H1 (cell line): ENCODE data around the gene GBE1. TPM values are rescaled to one million over a fixed set of nuclear protein-coding genes. Genes with fewer than 3 reads are reported as not detected.

Experiments
- BACH1 ChIP-seq: IDR thresholded peaks from 2 replicates; pipeline ENCODE4 v1.6.1; 2012; ENCODE audit warnings: low read length, improper control_type of control experiment
- BRCA1 ChIP-seq: IDR thresholded peaks from 2 replicates; pipeline ENCODE4 v1.6.1; 2012; ENCODE audit warnings: low read depth, low read length, improper control_type of control experiment
- CHD7 ChIP-seq: fragments of 300-600 bp; sonication (generic); IDR thresholded peaks from 2 replicates; pipeline ENCODE4 v1.7.1; 2012; ENCODE audit warnings: low read length, moderate library complexity, mild to moderate bottlenecking, inconsistent platforms; ENCODE audit not compliant: insufficient replicate concordance
- MAFK ChIP-seq: IDR thresholded peaks from 2 replicates; pipeline ENCODE4 v1.6.1; 2012; ENCODE audit warnings: low read depth, mild to moderate bottlenecking, improper control_type of control experiment, low read length
- RBBP5 ChIP-seq: IDR thresholded peaks from 2 replicates; pipeline ENCODE4 v1.7.1; 2012; ENCODE audit warnings: low read depth, mild to moderate bottlenecking, inconsistent platforms, low read length, moderate library complexity, borderline replicate concordance
- SP2 ChIP-seq: IDR thresholded peaks from 2 replicates; pipeline ENCODE4 v1.6.1; 2012; ENCODE audit warnings: mild to moderate bottlenecking, low read length, inconsistent platforms
- TEAD4 ChIP-seq: IDR thresholded peaks from 2 replicates; pipeline ENCODE4 v1.6.1; 2012; ENCODE audit warnings: low read depth, low read length, inconsistent platforms, mixed read lengths
- polyA plus RNA-seq, 7 experiments: library from polyadenylated mRNA; depleted of rRNA in 3 of 7; stranded (reverse) in 5 of 7; unstranded in 2 of 7; fragments of >200 nt in 5 of 7; fragments of 200-250 nt in 2 of 7; gene quantifications; 1 replicate in 5 of 7; 2 replicates in 1 of 7; 4 replicates in 1 of 7; pipeline versions ENCODE4 v1.2.1 to v1.2.3, GENCODE V29; 2011 to 2013; ENCODE audit warnings: missing spikeins in 2 of 7, mixed read lengths in 2 of 7
- total RNA-seq: library from RNA; stranded (reverse); fragmentation: NEBNext Ultra II Directional; extraction: Animal tissue kit (Norgen Biotek cat#: 25700); gene quantifications from 2 replicates; pipeline ENCODE4 v1.2.1, GENCODE V29; 2021

The GBE1 gene
- total and polyA plus RNA-seq, 2 of the 8 experiments (the other 6 are each of a cell fraction or from before 2014, with no cell fraction given): 3.3 to 7.3 TPM

GRCh38 chr3:81465510-81466200 is 295.8 kb downstream of the GBE1 start (continued):
- TF ChIP-seq CHD7: no peak
- no peak for TF ChIP-seq TEAD4
- no peak for TF ChIP-seq BACH1
- TF ChIP-seq SP2: no peak
- TF ChIP-seq MAFK: no peak
- TF ChIP-seq RBBP5: no peak
- no peak for TF ChIP-seq BRCA1
